ENCODE measurements around the gene SIL1. TPM values are rescaled to one million over a fixed set of nuclear protein-coding genes. Genes with fewer than 3 reads are reported as not detected.

Gene SIL1
- total and polyA plus RNA-seq, 2 of the 4 experiments (the other 2 are of a cell fraction): 56.1 to 66.0 TPM

DNA sequence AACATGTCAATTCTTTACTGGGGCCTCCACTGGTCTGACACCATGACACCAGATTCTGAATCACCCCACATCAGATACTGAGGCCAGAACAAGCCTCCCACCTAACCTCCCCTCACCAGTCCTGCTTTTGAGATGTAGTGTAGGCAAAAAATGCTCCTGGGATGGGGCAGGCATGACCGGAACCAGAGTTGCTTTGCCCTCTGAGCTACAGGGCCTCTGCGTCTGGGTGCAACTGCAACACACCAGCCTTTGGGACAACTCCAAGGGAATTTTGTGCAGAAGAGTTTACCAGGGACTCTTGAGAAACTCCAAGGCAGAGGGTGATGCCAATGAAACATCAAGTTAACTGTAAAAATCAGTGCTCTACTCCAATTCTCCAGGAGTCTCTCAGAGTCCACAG, 79.4 kb downstream of the SIL1 start:
- H4K5ac ChIP-seq (ENCODE audit: low read depth, low read length): no peak overlapping the region
- H2BK20ac ChIP-seq (ENCODE audit: low read depth, low read length): no peak overlapping the region
- H2AK5ac ChIP-seq (ENCODE audit: low read depth, low read length): no peak overlapping the region
- H3K14ac ChIP-seq (replicated peaks; ENCODE audit: low read depth, low read length): no peak overlapping the region
- no peak overlapping the region for H2BK5ac ChIP-seq (ENCODE audit: low read depth, low read length, poor library complexity, severe bottlenecking)
- H3K4me1 ChIP-seq (ENCODE audit: control insufficient read depth, insufficient read depth, low read length): no peaks in the 10 kb centered on the region
- dilution Hi-C loops (cut with HindIII; ENCODE audit: low sequenced_read_pairs, unreplicated experiment) (no loop called here), intact Hi-C loops (cut with micrococcal nuclease) (no loop called here), in situ Hi-C loops (cut with MboI; ENCODE audit: low sequenced_read_pairs) (no loop called here)
- H3K4me2 ChIP-seq (ENCODE audit: low read depth, low read length): no peak overlapping the region
- H2AFZ ChIP-seq (replicated peaks; ENCODE audit: low read length, poor library complexity): no peak overlapping the region
- no peak for TF ChIP-seq POLR2A (IDR thresholded peaks at IDR 0.05; ENCODE audit: low read depth, low read length)
- no peak for TF ChIP-seq RCOR1 (IDR thresholded peaks at IDR 0.05; ENCODE audit: insufficient replicate concordance, low read length)
- no peak for TF ChIP-seq MXI1 (IDR thresholded peaks at IDR 0.05; ENCODE audit: borderline replicate concordance, low read depth, low read length)
- TF ChIP-seq USF2 (IDR thresholded peaks at IDR 0.05; ENCODE audit: low read depth, low read length): no peak
- TF ChIP-seq RAD21 (IDR thresholded peaks at IDR 0.05; ENCODE audit: low read length): no peak
- no peak for TF ChIP-seq MAFK (IDR thresholded peaks at IDR 0.05; ENCODE audit: low read depth, low read length)
- TF ChIP-seq, protein P1, sequence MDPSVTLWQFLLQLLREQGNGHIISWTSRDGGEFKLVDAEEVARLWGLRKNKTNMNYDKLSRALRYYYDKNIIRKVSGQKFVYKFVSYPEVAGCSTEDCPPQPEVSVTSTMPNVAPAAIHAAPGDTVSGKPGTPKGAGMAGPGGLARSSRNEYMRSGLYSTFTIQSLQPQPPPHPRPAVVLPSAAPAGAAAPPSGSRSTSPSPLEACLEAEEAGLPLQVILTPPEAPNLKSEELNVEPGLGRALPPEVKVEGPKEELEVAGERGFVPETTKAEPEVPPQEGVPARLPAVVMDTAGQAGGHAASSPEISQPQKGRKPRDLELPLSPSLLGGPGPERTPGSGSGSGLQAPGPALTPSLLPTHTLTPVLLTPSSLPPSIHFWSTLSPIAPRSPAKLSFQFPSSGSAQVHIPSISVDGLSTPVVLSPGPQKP (IDR thresholded peaks at IDR 0.05; ENCODE audit: borderline replicate concordance, low read depth, low read length): no peak
- no peak for TF ChIP-seq MAZ (IDR thresholded peaks at IDR 0.05; ENCODE audit: borderline replicate concordance, low read depth, low read length)
- TF ChIP-seq, protein P2, sequence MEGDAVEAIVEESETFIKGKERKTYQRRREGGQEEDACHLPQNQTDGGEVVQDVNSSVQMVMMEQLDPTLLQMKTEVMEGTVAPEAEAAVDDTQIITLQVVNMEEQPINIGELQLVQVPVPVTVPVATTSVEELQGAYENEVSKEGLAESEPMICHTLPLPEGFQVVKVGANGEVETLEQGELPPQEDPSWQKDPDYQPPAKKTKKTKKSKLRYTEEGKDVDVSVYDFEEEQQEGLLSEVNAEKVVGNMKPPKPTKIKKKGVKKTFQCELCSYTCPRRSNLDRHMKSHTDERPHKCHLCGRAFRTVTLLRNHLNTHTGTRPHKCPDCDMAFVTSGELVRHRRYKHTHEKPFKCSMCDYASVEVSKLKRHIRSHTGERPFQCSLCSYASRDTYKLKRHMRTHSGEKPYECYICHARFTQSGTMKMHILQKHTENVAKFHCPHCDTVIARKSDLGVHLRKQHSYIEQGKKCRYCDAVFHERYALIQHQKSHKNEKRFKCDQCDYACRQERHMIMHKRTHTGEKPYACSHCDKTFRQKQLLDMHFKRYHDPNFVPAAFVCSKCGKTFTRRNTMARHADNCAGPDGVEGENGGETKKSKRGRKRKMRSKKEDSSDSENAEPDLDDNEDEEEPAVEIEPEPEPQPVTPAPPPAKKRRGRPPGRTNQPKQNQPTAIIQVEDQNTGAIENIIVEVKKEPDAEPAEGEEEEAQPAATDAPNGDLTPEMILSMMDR (conservative IDR thresholded peaks at IDR 0.05; ENCODE audit: low read depth, low read length): no peak
- TF ChIP-seq BHLHE40 (IDR thresholded peaks at IDR 0.05; ENCODE audit: low read depth, low read length): no peak
- no peak for TF ChIP-seq CEBPB (IDR thresholded peaks at IDR 0.05; ENCODE audit: low read depth, low read length)
- TF ChIP-seq RFX5 (IDR thresholded peaks at IDR 0.05; ENCODE audit: low read depth, low read length): no peak
- TF ChIP-seq SMC3 (IDR thresholded peaks at IDR 0.05; ENCODE audit: low read depth, low read length): no peak
- no peak for TF ChIP-seq FOS (IDR thresholded peaks at IDR 0.05; ENCODE audit: low read depth, low read length)
- no peak for TF ChIP-seq CHD1 (IDR thresholded peaks at IDR 0.05; ENCODE audit: low read depth, low read length)
- TF ChIP-seq NFE2L2 (IDR thresholded peaks at IDR 0.05; ENCODE audit: low read depth, low read length): no peak
- no peaks in the 10 kb centered on the region; a peak in 1 of 4 replicates for H3K79me1 ChIP-seq (ENCODE audit: low read depth in 1 of 2, low read length in 2 of 2)
- no peaks in the 10 kb centered on the region for H4K20me1 ChIP-seq (ENCODE audit: insufficient read depth, low read length)
- no TSS peak for BruUV-seq (replicated peaks)
- no peak overlapping the region for H3K9ac ChIP-seq (ENCODE audit: low read depth, low read length)
- DNase-seq (no peak), ATAC-seq (ENCODE audit: low read depth) (no peak)
- no peak overlapping the region for H4K91ac ChIP-seq (ENCODE audit: insufficient read depth, low read depth, low read length)
- POLR2A ChIA-PET (ENCODE audit: unreplicated experiment): no interaction called here
- H3K56ac ChIP-seq (ENCODE audit: extremely low read depth, insufficient read depth, low read length): no peak overlapping the region
- H3K4ac ChIP-seq (ENCODE audit: low read depth, low read length): no peak overlapping the region
- 100% methylated on average over 2 of the region's 2 CpGs; no CpG with 5 or more reads in 1 of the 2 experiments for WGBS, 2 experiments (ENCODE audit: extremely low coverage in 2 of 2, insufficient read length in 1 of 2)
- no peak overlapping the region for H2BK120ac ChIP-seq (ENCODE audit: low read depth, low read length)
- H3K9me1 ChIP-seq (ENCODE audit: insufficient read depth, low read length): no peaks in the 10 kb centered on the region; the same call in 1 of the 2 replicates
- CTCF ChIA-PET: no interaction called here
- H3K4me3 ChIP-seq (ENCODE audit: insufficient read depth, low read depth, low read length): no peak overlapping the region
- no peak overlapping the region for H3K27ac ChIP-seq (ENCODE audit: insufficient read depth, low read length)
- no peaks in the 10 kb centered on the region for H3K27me3 ChIP-seq (ENCODE audit: control insufficient read depth, insufficient read depth, low read length)
- H2AK9ac ChIP-seq (replicated peaks; ENCODE audit: low read depth, low read length, poor library complexity): no peak overlapping the region
- no peak overlapping the region for H3K23ac ChIP-seq (ENCODE audit: low read depth, low read length)
- H2BK15ac ChIP-seq (ENCODE audit: low read depth, low read length): no peak overlapping the region
- H4K8ac ChIP-seq (ENCODE audit: low read depth in 2 of 2, low read length in 2 of 2): no peak overlapping the region
- H3K18ac ChIP-seq (ENCODE audit: low read depth, low read length): no peak overlapping the region
- peaks cover 25% of the 10 kb centered on the region for H3K36me3 ChIP-seq (ENCODE audit: control insufficient read depth, insufficient read depth, low read length)
- H3K9me3 ChIP-seq (ENCODE audit: control insufficient read depth, insufficient read depth, low read length): no peaks in the 10 kb centered on the region
